GM12891 (cell line): ENCODE results near the gene MBTPS2. TPM values are rescaled to one million over a fixed set of nuclear protein-coding genes. Genes with fewer than 3 reads are reported as not detected.

Source experiments
- DNase-seq: peaks from one replicate; pipeline ENCODE4 v3.0.0; 2011; ENCODE audit warnings: low spot score; ENCODE audit not compliant: insufficient read length
- FAIRE-seq: peaks from 2 replicates; lab custom pipeline; 2011; peaks lifted over from hg19 to GRCh38; lab: Jason Lieb, UNC
- PAX5 ChIP-seq: IDR thresholded peaks from 2 replicates; pipeline ENCODE4 v1.6.1; 2011; ENCODE audit warnings: low read length, moderate library complexity, mild to moderate bottlenecking; ENCODE audit not compliant: insufficient read depth, severe bottlenecking
- POLR2A ChIP-seq: IDR thresholded peaks from 2 replicates; pipeline ENCODE4 v1.6.1; 2011; ENCODE audit warnings: low read depth, low read length, control low read depth
- POLR2AphosphoS5 ChIP-seq: IDR thresholded peaks from 2 replicates; pipeline ENCODE4 v1.6.1; 2011; ENCODE audit warnings: low read depth, low read length, control low read depth
- POU2F2 ChIP-seq: IDR thresholded peaks from 2 replicates; pipeline ENCODE4 v1.6.1; 2011; ENCODE audit warnings: low read depth, mild to moderate bottlenecking, control low read depth, low read length, moderate library complexity
- SPI1 ChIP-seq: IDR thresholded peaks from 2 replicates; pipeline ENCODE4 v1.6.1; 2011; ENCODE audit warnings: low read depth, low read length, control low read depth
- TAF1 ChIP-seq: IDR thresholded peaks from 2 replicates; pipeline ENCODE4 v1.6.1; 2011; ENCODE audit warnings: low read depth, low read length, control low read depth
- polyA plus RNA-seq: library from polyadenylated mRNA; unstranded; fragments of >200 nt; gene quantifications from one replicate; pipeline ENCODE4 v1.2.1, GENCODE V29; 2012; ENCODE audit warnings: low read depth, missing spikeins, inconsistent platforms; ENCODE audit not compliant: missing spikeins

Gene MBTPS2
- polyA plus RNA-seq: 3.6 TPM

- FAIRE-seq: peak; percentile 58
These were observed at the start of gene MBTPS2 for GRCh38 chrX:21839334-21840192. Gene MBTPS2 (plus strand): TSS chrX:21839617. CDS start chrX:21839735, 118 bp downstream.

GRCh38 chrX:21798677-21799219 lies 40.7 kb upstream of the MBTPS2 start:
- no peak for TF ChIP-seq PAX5
- no peak for TF ChIP-seq TAF1
- DNase-seq: no peak
- FAIRE-seq: no peak

More at GRCh38 chrX:21839334-21840192, at the start of gene MBTPS2:
- DNase-seq: peak; percentile 17
- TF ChIP-seq POLR2AphosphoS5 (peak; percentile 59; the same call in 1 of the 2 replicates), POU2F2 (peak; percentile 82), TAF1 (peak; percentile 97), SPI1 (no peak), PAX5 (no peak), POLR2A (peak; percentile 52; the same call in 1 of the 2 replicates)

- no peak for TF ChIP-seq POU2F2
- TF ChIP-seq TAF1: no peak
- TF ChIP-seq POLR2A: no peak
- no peak for TF ChIP-seq SPI1
- TF ChIP-seq POLR2AphosphoS5: no peak
- TF ChIP-seq PAX5: no peak
- FAIRE-seq: no peak
These were observed 39.6 kb upstream of the MBTPS2 start for GRCh38 chrX:21799767-21800166.

GRCh38 chrX:21800344-21800770 lies 39.1 kb upstream of the MBTPS2 start:
- DNase-seq (no peak), FAIRE-seq (no peak)
- TF ChIP-seq PAX5 (no peak), POLR2A (no peak)

More at GRCh38 chrX:21799767-21800166, 39.6 kb upstream of the MBTPS2 start:
- no peak for DNase-seq

- no peak for FAIRE-seq
- no peak for DNase-seq
- TF ChIP-seq POU2F2 (no peak), POLR2AphosphoS5 (no peak), POLR2A (no peak), SPI1 (no peak), TAF1 (no peak), PAX5 (no peak)
These were observed 37.3 kb upstream of the MBTPS2 start for GRCh38 chrX:21802054-21802670.

- DNase-seq: no peak
- TF ChIP-seq PAX5 (no peak), TAF1 (no peak), POLR2A (no peak), POU2F2 (no peak), POLR2AphosphoS5 (no peak), SPI1 (no peak)
- no peak for FAIRE-seq
These were observed 36.6 kb upstream of the MBTPS2 start for GRCh38 chrX:21802839-21803238.

- FAIRE-seq: no peak
- TF ChIP-seq TAF1 (no peak), POLR2AphosphoS5 (no peak), POLR2A (no peak), PAX5 (no peak), SPI1 (no peak), POU2F2 (no peak)
- DNase-seq: no peak
These were observed 32.7 kb upstream of the MBTPS2 start for GRCh38 chrX:21806691-21807090.

- TF ChIP-seq PAX5 (no peak), POLR2AphosphoS5 (no peak), POLR2A (no peak), SPI1 (no peak), TAF1 (no peak), POU2F2 (no peak)
- DNase-seq (no peak), FAIRE-seq (no peak)
These were observed 27.6 kb upstream of the MBTPS2 start for GRCh38 chrX:21811832-21812231.

GRCh38 chrX:21812628-21813027 lies 26.8 kb upstream of the MBTPS2 start:
- TF ChIP-seq POU2F2: no peak
- FAIRE-seq: no peak
- DNase-seq: no peak
